Activated CD4-positive, alpha-beta memory T cell treated with anti-CD3 and anti-CD28 coated beads for 36 hours (primary cell): ENCODE results near the gene MARF1. TPM values are rescaled to one million over a fixed set of nuclear protein-coding genes. Genes with fewer than 3 reads are reported as not detected.
A peak's percentile ranks its signal among the peaks of the same experiment; 100 is the strongest.

Experiments
- CTCF ChIA-PET: fragments of 350-600 bp; sonication (Branson Sonifier 250); formaldehyde crosslinking; loops from one replicate; lab custom pipeline; 2021; ENCODE audit warnings: antibody characterized with exemption, inconsistent platforms; lab: Charles Lee
- POLR2A ChIA-PET: fragments of 350-600 bp; sonication (Branson Sonifier 250); formaldehyde crosslinking; loops from one replicate; lab custom pipeline; 2021; ENCODE audit warnings: antibody characterized with exemption; lab: Charles Lee
- DNase-seq: peaks from one replicate; pipeline ENCODE4 v3.0.0-alpha.2; 2020
- H3K27ac Mint-ChIP-seq: one replicate; pipeline ENCODE4 v1.8.0; 2021; ENCODE audit warnings: mixed read lengths
- H3K27me3 Mint-ChIP-seq: one replicate; pipeline ENCODE4 v1.8.0; 2021; ENCODE audit warnings: mixed read lengths
- H3K36me3 Mint-ChIP-seq: one replicate; pipeline ENCODE4 v1.8.0; 2021; ENCODE audit warnings: mixed read lengths
- H3K4me1 Mint-ChIP-seq: one replicate; pipeline ENCODE4 v1.8.0; 2021; ENCODE audit warnings: low read depth, mixed read lengths
- H3K4me3 Mint-ChIP-seq: one replicate; pipeline ENCODE4 v1.8.0; 2021; ENCODE audit warnings: mild to moderate bottlenecking, mixed read lengths
- H3K9me3 Mint-ChIP-seq: one replicate; pipeline ENCODE4 v1.8.0; 2021; ENCODE audit warnings: mixed read lengths
- intact Hi-C: fragments of 100-400 bp; cut with micrococcal nuclease; formaldehyde crosslinking; loops from one replicate; pipeline ENCODE4 v1.15.1; 2023
- total RNA-seq, 2 experiments: library from RNA; stranded (reverse); gene quantifications; one replicate each; pipeline ENCODE4 v1.2.3, GENCODE V29; 2021

MARF1 gene
- total RNA-seq, 2 experiments from 2014 or later: 61.9 to 62.6 TPM

GRCh38 chr16:15620611-15621195, 22.3 kb downstream of the MARF1 start:
- no peak overlapping the region for H3K4me3 Mint-ChIP-seq
- DNase-seq: no peak
- H3K4me1 Mint-ChIP-seq: peaks cover 5% of the 10 kb centered on the region
- POLR2A ChIA-PET: no interaction called here
- intact Hi-C loops: no loop called here
- H3K27me3 Mint-ChIP-seq: no peaks in the 10 kb centered on the region
- CTCF ChIA-PET: no interaction called here
- peaks cover 50% of the 10 kb centered on the region for H3K36me3 Mint-ChIP-seq
- no peak overlapping the region for H3K27ac Mint-ChIP-seq
- H3K9me3 Mint-ChIP-seq: no peaks in the 10 kb centered on the region

- no peak for DNase-seq
- Mint-ChIP-seq H3K27ac (peak overlapping the region; percentile 7), H3K4me3 (no peak overlapping the region), H3K36me3 (peaks cover 43% of the 10 kb centered on the region), H3K27me3 (no peaks in the 10 kb centered on the region), H3K4me1 (no peaks in the 10 kb centered on the region), H3K9me3 (no peaks in the 10 kb centered on the region)
- ChIA-PET CTCF (no interaction called here), POLR2A (no interaction called here)
- intact Hi-C loops: no loop called here
Observed at GRCh38 chr16:15618392-15618791, 24.6 kb downstream of the MARF1 start.

GRCh38 chr16:15617901-15618300, 25.1 kb downstream of the MARF1 start:
- no peak for DNase-seq
- Mint-ChIP-seq H3K36me3 (peaks cover 46% of the 10 kb centered on the region), H3K4me3 (no peak overlapping the region), H3K27ac (peak overlapping the region; percentile 4), H3K27me3 (no peaks in the 10 kb centered on the region), H3K4me1 (no peaks in the 10 kb centered on the region), H3K9me3 (no peaks in the 10 kb centered on the region)
- ChIA-PET CTCF (no interaction called here), POLR2A (no interaction called here)
- intact Hi-C loops: no loop called here

DNA sequence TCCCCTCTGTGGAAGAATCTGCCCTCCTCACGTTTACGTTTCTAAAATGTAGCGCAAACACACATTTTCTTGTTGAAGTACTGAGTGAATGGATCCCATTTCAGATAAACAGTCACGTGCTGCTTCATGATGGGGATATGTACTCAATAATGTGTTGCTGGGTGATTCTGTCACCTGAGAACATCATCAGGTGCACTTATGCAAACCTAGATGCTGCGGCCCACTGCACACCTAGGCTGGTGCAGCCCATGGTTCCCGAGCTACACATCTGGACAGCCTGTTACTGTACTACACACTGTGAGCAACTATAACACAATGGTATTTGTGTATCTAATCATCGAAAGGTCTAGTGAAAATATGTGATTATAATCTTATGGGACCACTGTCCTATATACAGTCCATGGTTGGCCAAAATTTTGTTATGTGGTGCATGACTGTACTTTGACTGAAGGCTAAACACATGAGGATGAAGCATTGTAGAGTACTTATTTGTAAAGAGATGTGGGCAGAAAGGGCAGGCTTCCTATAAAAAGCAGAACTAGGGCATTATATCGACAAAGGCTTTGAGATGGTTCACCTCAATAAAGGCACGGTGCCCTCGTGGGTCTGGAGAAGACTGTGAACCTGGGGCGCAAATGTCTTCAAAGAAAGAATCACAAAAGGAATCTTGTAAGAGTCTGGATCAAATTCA, 26.3 kb downstream of the MARF1 start:
- no peaks in the 10 kb centered on the region for H3K27me3 Mint-ChIP-seq
- no peak overlapping the region for H3K4me3 Mint-ChIP-seq
- ChIA-PET POLR2A (interaction anchor here (0.6 kb wide), 1 partner anchor 134 kb away, joined by 3 read pairs; no protein-coding TSS in a partner anchor), CTCF (no interaction called here)
- no peak overlapping the region for H3K27ac Mint-ChIP-seq
- DNase-seq: no peak
- peaks cover 51% of the 10 kb centered on the region for H3K36me3 Mint-ChIP-seq
- intact Hi-C loops: no loop called here
- no peaks in the 10 kb centered on the region for H3K4me1 Mint-ChIP-seq
- no peaks in the 10 kb centered on the region for H3K9me3 Mint-ChIP-seq

DNA sequence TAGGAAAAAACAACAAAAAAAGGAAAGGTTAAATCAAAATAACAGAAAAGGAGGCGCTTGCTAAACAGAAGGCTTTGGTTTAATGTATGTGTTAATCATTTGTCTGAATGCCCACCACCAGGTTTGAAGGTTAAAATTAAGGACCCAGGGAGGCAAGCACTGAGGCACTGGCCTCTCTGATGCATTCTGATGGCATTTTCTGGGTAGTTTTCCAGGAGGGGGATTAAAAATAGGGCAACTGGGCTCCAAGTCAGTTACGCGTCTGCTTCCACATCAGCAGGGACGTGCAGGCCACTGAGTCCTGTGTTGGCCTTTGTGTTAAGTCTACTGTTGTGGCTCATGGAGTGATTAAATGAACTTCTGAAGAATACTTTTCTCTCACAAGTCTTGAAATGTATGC, 26.9 kb downstream of the MARF1 start:
- ChIA-PET POLR2A (no interaction called here), CTCF (no interaction called here)
- Mint-ChIP-seq H3K4me1 (no peaks in the 10 kb centered on the region), H3K27me3 (no peaks in the 10 kb centered on the region), H3K9me3 (no peaks in the 10 kb centered on the region), H3K4me3 (no peak overlapping the region), H3K36me3 (peaks cover 51% of the 10 kb centered on the region), H3K27ac (no peak overlapping the region)
- intact Hi-C loops: no loop called here
- no peak for DNase-seq

DNA sequence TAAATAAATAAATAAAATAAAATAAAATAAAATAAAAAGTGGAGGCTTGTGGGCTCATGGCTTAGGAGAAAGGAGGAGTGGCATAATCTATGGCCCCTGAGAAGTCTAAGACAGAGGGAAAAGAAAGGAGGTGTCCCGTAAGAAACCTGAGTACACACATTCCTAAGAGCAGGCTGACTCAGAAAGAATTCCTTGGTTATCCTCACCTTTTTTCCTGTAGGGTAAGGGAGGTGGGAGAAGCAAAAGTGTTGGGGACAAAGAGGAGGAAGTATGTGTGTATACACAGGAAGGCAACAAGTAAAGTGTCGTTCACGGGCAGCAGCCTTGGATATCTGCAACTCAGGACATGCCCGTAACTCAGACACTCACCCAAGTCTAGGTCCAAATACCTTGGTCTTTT, 29.3 kb downstream of the MARF1 start:
- ChIA-PET POLR2A (no interaction called here), CTCF (no interaction called here)
- DNase-seq: no peak
- peaks cover 9% of the 10 kb centered on the region for H3K4me1 Mint-ChIP-seq
- intact Hi-C loops: no loop called here
- H3K9me3 Mint-ChIP-seq: no peaks in the 10 kb centered on the region
- H3K27ac Mint-ChIP-seq: no peak overlapping the region
- H3K4me3 Mint-ChIP-seq: no peak overlapping the region
- no peaks in the 10 kb centered on the region for H3K27me3 Mint-ChIP-seq
- peaks cover 54% of the 10 kb centered on the region for H3K36me3 Mint-ChIP-seq

- H3K36me3 Mint-ChIP-seq: peaks cover 55% of the 10 kb centered on the region
- H3K27ac Mint-ChIP-seq: no peak overlapping the region
Observed at GRCh38 chr16:15611610-15612009, 31.3 kb downstream of the MARF1 start.

GRCh38 chr16:15610369-15610871, 32.5 kb downstream of the MARF1 start:
- Mint-ChIP-seq H3K36me3 (peaks cover 53% of the 10 kb centered on the region), H3K27me3 (no peaks in the 10 kb centered on the region), H3K4me3 (no peak overlapping the region), H3K9me3 (no peaks in the 10 kb centered on the region), H3K4me1 (peaks cover 10% of the 10 kb centered on the region), H3K27ac (peak overlapping the region; percentile 70)
- intact Hi-C loops: no loop called here
- DNase-seq: peak; percentile 55
- POLR2A ChIA-PET: interaction anchor here (0.7 to 1.0 kb wide), 3 partner anchors 10 to 444 kb away, joined by 3 read pairs; no protein-coding TSS in a partner anchor
- CTCF ChIA-PET: interaction anchor here (0.9 to 1.0 kb wide), 2 partner anchors 24 to 183 kb away, joined by 3 read pairs; no protein-coding TSS in a partner anchor

More at GRCh38 chr16:15611610-15612009, 31.3 kb downstream of the MARF1 start:
- Mint-ChIP-seq H3K4me1 (peaks cover 10% of the 10 kb centered on the region), H3K9me3 (no peaks in the 10 kb centered on the region), H3K4me3 (no peak overlapping the region), H3K27me3 (no peaks in the 10 kb centered on the region)
- ChIA-PET CTCF (no interaction called here), POLR2A (no interaction called here)
- DNase-seq: no peak
- intact Hi-C loops: no loop called here

GRCh38 chr16:15609286-15609649, 33.7 kb downstream of the MARF1 start:
- DNase-seq: no peak
- intact Hi-C loops: no loop called here
- Mint-ChIP-seq H3K4me1 (peaks cover 10% of the 10 kb centered on the region), H3K4me3 (no peak overlapping the region), H3K27ac (no peak overlapping the region), H3K36me3 (peaks cover 50% of the 10 kb centered on the region), H3K9me3 (no peaks in the 10 kb centered on the region), H3K27me3 (no peaks in the 10 kb centered on the region)
- ChIA-PET POLR2A (no interaction called here), CTCF (no interaction called here)

DNA sequence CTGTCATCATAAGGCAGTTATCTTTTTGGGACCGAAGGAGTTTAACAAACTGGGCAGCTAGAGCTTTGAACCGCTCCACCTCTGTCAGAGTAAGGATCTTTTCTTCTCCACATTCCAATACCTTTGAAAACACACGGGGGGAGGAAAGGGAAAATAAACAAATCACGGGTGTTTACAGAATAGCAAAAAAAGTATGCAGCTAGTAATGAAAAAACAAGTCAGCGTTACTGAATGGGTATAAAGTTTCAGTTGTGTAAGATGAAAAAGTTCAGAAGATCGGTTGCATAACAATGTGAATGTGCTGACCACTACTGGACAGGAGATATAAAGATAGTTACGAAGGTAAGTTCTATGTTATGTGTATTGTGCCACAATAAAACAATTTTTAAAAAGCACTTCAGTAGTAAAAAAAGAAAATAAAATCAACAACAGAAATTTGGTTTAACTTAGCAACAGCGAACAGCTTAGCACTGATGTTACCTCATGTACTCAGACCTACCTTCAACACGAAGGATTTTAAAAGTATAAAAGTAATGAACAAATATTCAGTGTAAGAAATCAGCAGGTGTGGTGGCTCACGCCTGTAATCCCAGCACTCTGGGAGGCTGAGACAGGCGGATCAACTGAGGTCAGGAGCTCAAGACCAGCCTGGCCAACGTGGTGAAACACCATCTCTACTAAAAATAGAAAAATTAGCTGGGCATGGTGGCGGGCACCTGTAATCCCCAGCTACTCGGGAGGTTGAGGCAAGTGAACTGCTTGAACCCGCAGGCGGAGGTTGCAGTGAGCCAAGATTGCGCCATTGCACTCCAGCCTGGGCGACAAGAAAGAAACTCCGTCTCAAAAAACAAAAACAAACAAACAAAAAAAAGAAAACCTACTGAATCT, 34.3 kb downstream of the MARF1 start:
- intact Hi-C loops: no loop called here
- POLR2A ChIA-PET: no interaction called here
- no peak overlapping the region for H3K27ac Mint-ChIP-seq
- no peak overlapping the region for H3K4me3 Mint-ChIP-seq
- DNase-seq: no peak
- no peaks in the 10 kb centered on the region for H3K27me3 Mint-ChIP-seq
- peaks cover 54% of the 10 kb centered on the region for H3K36me3 Mint-ChIP-seq
- peaks cover 10% of the 10 kb centered on the region for H3K4me1 Mint-ChIP-seq
- H3K9me3 Mint-ChIP-seq: no peaks in the 10 kb centered on the region
- CTCF ChIA-PET: interaction anchor here (1.3 kb wide), 1 partner anchor 38 kb away, joined by 4 read pairs; no protein-coding TSS in a partner anchor

DNA sequence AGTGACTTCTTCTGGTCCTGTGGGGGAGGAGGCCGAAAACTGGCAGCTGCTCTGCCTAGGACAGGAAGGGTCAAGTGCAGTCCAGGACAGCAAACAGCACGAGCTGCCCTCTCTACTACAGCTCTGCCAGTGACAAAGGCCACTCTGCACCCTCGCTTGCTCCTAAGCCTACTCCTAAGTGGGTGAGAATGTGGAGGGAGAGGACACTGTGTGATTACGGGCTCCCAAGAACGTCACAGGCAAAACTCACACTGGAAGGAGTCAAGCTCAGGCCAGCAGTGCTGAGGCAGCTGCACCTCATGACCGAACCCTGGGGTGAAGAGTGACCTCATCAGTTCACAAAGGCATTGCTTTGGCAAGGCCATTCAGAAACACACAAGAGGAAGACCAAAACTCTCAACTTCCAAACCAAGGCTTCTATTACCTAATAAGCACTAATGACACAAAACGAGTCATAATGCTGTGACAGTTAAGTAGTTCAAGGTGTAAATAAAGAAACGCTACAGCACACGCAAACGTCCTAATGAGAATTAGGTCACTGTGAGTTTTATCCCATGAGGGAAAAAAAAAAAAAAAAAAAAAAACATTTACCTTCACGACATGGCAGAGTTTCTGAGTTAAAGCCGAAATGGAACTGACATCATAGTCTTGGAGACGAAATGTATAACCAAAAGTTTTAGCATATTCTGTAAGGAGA, 35.1 kb downstream of the MARF1 start:
- Mint-ChIP-seq H3K27me3 (no peaks in the 10 kb centered on the region), H3K36me3 (peaks cover 55% of the 10 kb centered on the region), H3K27ac (no peak overlapping the region), H3K4me1 (peaks cover 10% of the 10 kb centered on the region), H3K9me3 (no peaks in the 10 kb centered on the region), H3K4me3 (no peak overlapping the region)
- ChIA-PET POLR2A (no interaction called here), CTCF (interaction anchor here (0.9 to 1.3 kb wide), 2 partner anchors 36 to 37 kb away, joined by 4 read pairs; no protein-coding TSS in a partner anchor)
- no peak for DNase-seq
- intact Hi-C loops: no loop called here
